Activated CD4-positive, CD25-positive, alpha-beta regulatory T cell treated with anti-CD3 and anti-CD28 coated beads, Interleukin-2, amount 50 U/mL, for 24 hours (primary cell): ENCODE results near the gene RNF145.
"Not testable (repeated sequence)": the region's sequence is repeated elsewhere in the genome, so short reads cannot be mapped to it uniquely, and the experiment has no call there.

Source experiments
- ATAC-seq, 2 donors: fragments of 150-1000 bp; cut with Tn5 transposase; one replicate each; pipeline ENCODE4 v1.10.0; 2021; ENCODE audit warnings: mild to moderate bottlenecking in 1 of 2, moderate library complexity in 1 of 2

Gene RNF145

GRCh38 chr5:159187719-159188118 lies 21.6 kb downstream of the RNF145 start:
- ATAC-seq: no peak

- no peak for ATAC-seq
These were observed 23.0 kb downstream of the RNF145 start for GRCh38 chr5:159186319-159186718.

- ATAC-seq: no peak
These were observed 23.6 kb downstream of the RNF145 start for GRCh38 chr5:159185773-159186172.

GRCh38 chr5:159184858-159185381 lies 24.4 kb downstream of the RNF145 start:
- peak; percentile 90 to 91 for ATAC-seq

- ATAC-seq: no peak
These were observed 25.1 kb downstream of the RNF145 start for GRCh38 chr5:159184236-159184635.

GRCh38 chr5:159183247-159183646 lies 26.1 kb downstream of the RNF145 start:
- no peak for ATAC-seq

- no peak for ATAC-seq
These were observed 26.7 kb downstream of the RNF145 start for GRCh38 chr5:159182691-159183090.

GRCh38 chr5:159181651-159182050 lies 27.7 kb downstream of the RNF145 start:
- ATAC-seq: no peak

GRCh38 chr5:159181152-159181551 lies 28.2 kb downstream of the RNF145 start:
- ATAC-seq: peak; percentile 3 to 11

- no peak for ATAC-seq
These were observed 29.6 kb downstream of the RNF145 start for GRCh38 chr5:159179529-159180305.

GRCh38 chr5:159178978-159179377 lies 30.4 kb downstream of the RNF145 start:
- peak; percentile 91 to 93 for ATAC-seq

GRCh38 chr5:159175547-159175946 lies 33.8 kb downstream of the RNF145 start:
- no peak for ATAC-seq

GRCh38 chr5:159174511-159175168 lies 34.7 kb downstream of the RNF145 start:
- no peak for ATAC-seq

GRCh38 chr5:159171274-159171673 lies 38.1 kb downstream of the RNF145 start:
- ATAC-seq: no peak

GRCh38 chr5:159170021-159170420 lies 39.3 kb downstream of the RNF145 start:
- no peak for ATAC-seq

- no peak for ATAC-seq
These were observed 42.9 kb downstream of the RNF145 start for GRCh38 chr5:159166416-159166815.

GRCh38 chr5:159163701-159164046 lies 45.7 kb downstream of the RNF145 start:
- ATAC-seq: no peak

- ATAC-seq: peak; percentile 98
These were observed 46.2 kb downstream of the RNF145 start for GRCh38 chr5:159163027-159163700.

GRCh38 chr5:159161361-159162214 lies 47.8 kb downstream of the RNF145 start:
- peak in 1 of 2 donors; percentile 15 for ATAC-seq

GRCh38 chr5:159158553-159159091 lies 50.7 kb downstream of the RNF145 start:
- not testable (repeated sequence) for ATAC-seq

GRCh38 chr5:159157552-159157951 lies 51.8 kb downstream of the RNF145 start:
- peak in 1 of 2 donors; percentile 14 for ATAC-seq
